ENCODE results near the gene PCDHA9.
A peak's percentile ranks its signal among the peaks of the same experiment; 100 is the strongest.
"Not testable (repeated sequence)": the region's sequence is repeated elsewhere in the genome, so short reads cannot be mapped to it uniquely, and the experiment has no call there.

Gene PCDHA9

DNA sequence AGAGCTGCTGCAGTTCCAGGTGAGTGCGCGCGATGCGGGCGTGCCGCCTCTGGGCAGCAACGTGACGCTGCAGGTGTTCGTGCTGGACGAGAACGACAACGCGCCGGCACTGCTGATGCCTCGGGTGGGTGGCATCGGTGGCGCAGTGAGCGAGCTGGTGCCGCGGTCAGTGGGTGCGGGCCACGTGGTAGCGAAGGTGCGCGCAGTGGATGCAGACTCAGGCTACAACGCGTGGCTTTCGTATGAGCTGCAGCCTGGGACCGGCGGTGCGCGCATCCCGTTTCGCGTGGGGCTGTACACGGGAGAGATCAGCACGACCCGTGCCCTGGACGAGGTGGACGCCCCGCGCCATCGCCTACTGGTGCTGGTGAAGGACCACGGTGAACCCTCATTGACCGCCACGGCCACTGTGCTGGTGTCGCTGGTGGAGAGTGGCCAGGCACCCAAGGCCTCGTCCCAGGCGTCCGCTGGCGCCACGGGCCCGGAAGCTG is 45.4 kb upstream of the PCDHA9 start:
- Histone ChIP-seq H3K4me1 (ENCODE audit: control insufficient read depth, low read length) (no peaks in the 10 kb centered on the region), H3K79me2 (ENCODE audit: control insufficient read depth, low read length) (no peaks in the 10 kb centered on the region), H3K27me3 (ENCODE audit: control insufficient read depth, low read length) (no peaks in the 10 kb centered on the region), H3K9me2 (replicated peaks; ENCODE audit: control insufficient read depth, low read length) (no peaks in the 10 kb centered on the region), H3K4me3 (ENCODE audit: low read length) (no peak overlapping the region), H4K20me1 (ENCODE audit: control insufficient read depth, insufficient read depth, low read depth, low read length) (no peaks in the 10 kb centered on the region), H3F3A (ENCODE audit: control insufficient read depth, insufficient read depth) (no peaks in the 10 kb centered on the region), H3K4me2 (ENCODE audit: low read length) (no peak overlapping the region), H3K36me3 (ENCODE audit: control insufficient read depth, low read length) (no peaks in the 10 kb centered on the region), H3K27ac (ENCODE audit: low read depth, low read length) (no peak overlapping the region), H3K9me3 (ENCODE audit: control insufficient read depth, insufficient read depth, low read length) (no peaks in the 10 kb centered on the region; the same call in 1 of the 2 replicates)
- TF ChIP-seq EZH2phosphoT487 (IDR thresholded peaks at IDR 0.05; ENCODE audit: borderline replicate concordance, low read length) (no peak), CTCF (IDR thresholded peaks at IDR 0.05; ENCODE audit: low read depth, low read length, poor library complexity, severe bottlenecking) (no peak)

DNA sequence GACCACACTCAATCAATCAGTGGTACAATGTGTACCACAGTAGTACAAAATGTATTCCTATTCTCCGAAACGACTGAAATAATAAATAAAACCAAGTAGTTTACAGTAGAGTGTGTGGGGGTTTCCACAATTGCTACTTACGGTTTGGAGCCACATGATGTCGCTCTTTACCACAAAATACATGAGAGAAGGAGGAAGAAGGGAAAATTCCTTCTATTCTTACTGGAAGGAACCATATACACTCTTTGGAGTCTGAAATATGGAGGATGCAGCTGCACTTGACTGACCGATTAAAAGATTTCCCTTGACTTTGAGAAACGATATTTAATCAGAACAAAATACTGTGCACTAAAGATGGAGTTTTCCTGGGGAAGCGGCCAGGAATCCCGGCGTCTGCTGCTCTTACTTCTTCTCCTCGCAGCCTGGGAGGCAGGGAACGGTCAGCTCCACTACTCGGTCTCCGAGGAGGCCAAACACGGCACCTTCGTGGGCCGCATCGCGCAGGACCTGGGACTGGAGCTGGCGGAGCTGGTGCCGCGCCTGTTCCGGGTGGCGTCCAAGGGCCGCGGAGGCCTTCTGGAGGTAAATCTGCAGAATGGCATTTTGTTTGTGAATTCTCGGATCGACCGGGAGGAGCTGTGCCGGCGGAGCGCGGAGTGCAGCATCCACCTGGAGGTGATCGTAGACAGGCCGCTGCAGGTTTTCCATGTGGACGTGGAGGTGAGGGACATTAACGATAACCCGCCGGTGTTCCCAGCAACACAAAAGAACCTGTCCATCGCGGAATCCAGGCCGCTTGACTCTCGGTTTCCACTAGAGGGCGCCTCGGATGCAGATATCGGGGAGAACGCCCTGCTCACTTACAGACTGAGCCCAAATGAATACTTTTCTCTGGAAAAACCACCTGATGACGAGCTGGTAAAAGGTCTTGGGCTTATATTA is 41.1 kb upstream of the PCDHA9 start, which contains the start of gene PCDHA4:
PCDHA4 (plus strand) TSS at position 235 of the 942 bp plus-strand sequence.
- Histone ChIP-seq H4K20me1 (ENCODE audit: control insufficient read depth, insufficient read depth, low read depth, low read length) (no peaks in the 10 kb centered on the region), H3K27me3 (ENCODE audit: control insufficient read depth, low read length) (no peaks in the 10 kb centered on the region), H3K79me2 (ENCODE audit: control insufficient read depth, low read length) (no peaks in the 10 kb centered on the region), H3K4me2 (ENCODE audit: low read length) (no peak within 1 kb of the TSS), H3K27ac (ENCODE audit: low read depth, low read length) (no peak within 1 kb of the TSS), H3K4me1 (ENCODE audit: control insufficient read depth, low read length) (no peaks in the 10 kb centered on the region), H3K36me3 (ENCODE audit: control insufficient read depth, low read length) (no peaks in the 10 kb centered on the region), H3K9me2 (replicated peaks; ENCODE audit: control insufficient read depth, low read length) (no peaks in the 10 kb centered on the region), H3F3A (ENCODE audit: control insufficient read depth, insufficient read depth) (no peaks in the 10 kb centered on the region), H3K4me3 (ENCODE audit: low read length) (no peak within 1 kb of the TSS), H3K9me3 (ENCODE audit: control insufficient read depth, insufficient read depth, low read length) (no peaks in the 10 kb centered on the region)
- no peak for TF ChIP-seq EZH2phosphoT487 (IDR thresholded peaks at IDR 0.05; ENCODE audit: borderline replicate concordance, low read length)
- TF ChIP-seq CTCF (IDR thresholded peaks at IDR 0.05; ENCODE audit: low read depth, low read length, poor library complexity, severe bottlenecking) = peak; percentile 59

DNA sequence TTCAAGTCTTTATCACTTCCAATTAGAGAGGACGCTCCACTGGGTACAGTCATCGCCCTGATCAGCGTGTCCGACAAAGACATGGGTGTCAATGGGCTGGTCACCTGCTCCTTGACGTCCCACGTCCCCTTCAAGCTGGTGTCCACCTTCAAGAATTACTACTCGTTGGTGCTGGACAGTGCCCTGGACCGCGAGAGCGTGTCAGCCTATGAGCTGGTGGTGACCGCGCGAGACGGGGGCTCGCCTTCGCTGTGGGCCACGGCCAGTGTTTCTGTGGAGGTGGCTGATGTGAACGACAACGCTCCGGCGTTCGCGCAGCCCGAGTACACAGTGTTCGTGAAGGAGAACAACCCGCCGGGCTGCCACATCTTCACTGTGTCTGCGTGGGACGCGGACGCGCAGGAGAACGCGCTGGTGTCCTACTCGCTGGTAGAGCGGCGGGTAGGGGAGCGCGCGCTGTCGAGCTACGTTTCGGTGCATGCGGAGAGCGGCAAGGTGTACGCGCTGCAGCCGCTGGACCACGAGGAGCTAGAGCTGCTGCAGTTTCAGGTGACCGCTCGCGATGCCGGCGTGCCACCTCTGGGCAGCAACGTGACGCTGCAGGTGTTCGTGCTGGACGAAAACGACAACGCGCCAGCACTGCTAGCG is 39.8 kb upstream of the PCDHA9 start:
- not testable (repeated sequence) for H3F3A ChIP-seq (ENCODE audit: control insufficient read depth, insufficient read depth); H3K79me2 ChIP-seq (ENCODE audit: control insufficient read depth, low read length); H4K20me1 ChIP-seq (ENCODE audit: control insufficient read depth, insufficient read depth, low read depth, low read length); H3K27ac ChIP-seq (ENCODE audit: low read depth, low read length); H3K4me2 ChIP-seq (ENCODE audit: low read length); H3K27me3 ChIP-seq (ENCODE audit: control insufficient read depth, low read length); H3K9me2 ChIP-seq (replicated peaks; ENCODE audit: control insufficient read depth, low read length); H3K4me3 ChIP-seq (ENCODE audit: low read length); H3K4me1 ChIP-seq (ENCODE audit: control insufficient read depth, low read length); H3K36me3 ChIP-seq (ENCODE audit: control insufficient read depth, low read length); H3K9me3 ChIP-seq (ENCODE audit: control insufficient read depth, insufficient read depth, low read length)

DNA sequence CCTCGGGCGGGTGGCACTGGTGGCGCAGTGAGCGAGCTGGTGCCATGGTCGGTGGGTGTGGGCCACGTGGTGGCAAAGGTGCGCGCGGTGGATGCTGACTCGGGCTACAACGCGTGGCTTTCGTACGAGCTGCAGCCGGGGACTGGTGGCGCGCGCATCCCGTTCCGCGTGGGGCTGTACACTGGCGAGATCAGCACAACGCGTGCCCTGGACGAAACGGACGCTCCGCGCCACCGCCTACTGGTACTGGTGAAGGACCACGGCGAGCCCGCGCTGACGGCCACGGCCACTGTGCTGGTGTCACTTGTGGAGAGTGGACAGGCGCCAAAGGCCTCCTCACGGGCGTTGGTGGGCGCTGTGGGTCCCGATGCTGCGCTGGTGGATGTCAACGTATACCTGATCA is 39.3 kb upstream of the PCDHA9 start:
- H3K79me2 ChIP-seq (ENCODE audit: control insufficient read depth, low read length) = no peaks in the 10 kb centered on the region
- no peaks in the 10 kb centered on the region for H3K27me3 ChIP-seq (ENCODE audit: control insufficient read depth, low read length)
- TF ChIP-seq EZH2phosphoT487 (IDR thresholded peaks at IDR 0.05; ENCODE audit: borderline replicate concordance, low read length) (no peak), CTCF (IDR thresholded peaks at IDR 0.05; ENCODE audit: low read depth, low read length, poor library complexity, severe bottlenecking) (no peak)
- H4K20me1 ChIP-seq (ENCODE audit: control insufficient read depth, insufficient read depth, low read depth, low read length) = no peaks in the 10 kb centered on the region
- no peaks in the 10 kb centered on the region for H3K4me1 ChIP-seq (ENCODE audit: control insufficient read depth, low read length)
- H3K9me2 ChIP-seq (replicated peaks; ENCODE audit: control insufficient read depth, low read length) = no peaks in the 10 kb centered on the region
- H3K4me2 ChIP-seq (ENCODE audit: low read length) = no peak overlapping the region
- no peaks in the 10 kb centered on the region for H3K36me3 ChIP-seq (ENCODE audit: control insufficient read depth, low read length)
- no peak overlapping the region for H3K4me3 ChIP-seq (ENCODE audit: low read length)
- H3K9me3 ChIP-seq (ENCODE audit: control insufficient read depth, insufficient read depth, low read length) = no peaks in the 10 kb centered on the region
- H3K27ac ChIP-seq (ENCODE audit: low read depth, low read length) = no peak overlapping the region
- no peaks in the 10 kb centered on the region for H3F3A ChIP-seq (ENCODE audit: control insufficient read depth, insufficient read depth)

All from DOHH2 (cell line).